Sigmoid colon (tissue), 7 donors: ENCODE data around the gene MDFI. TPM values are rescaled to one million over a fixed set of nuclear protein-coding genes. Genes with fewer than 3 reads are reported as not detected.

Experiments used
- DNase-seq: peaks from one replicate; pipeline ENCODE4 v3.0.0-alpha.2; 2019
- H3K27ac ChIP-seq, 4 donors: fragments of 200-600 bp; sonication (generic); one replicate each; pipeline ENCODE4 v1.5.1; 2016 to 2019; ENCODE audit warnings: mild to moderate bottlenecking in 1 of 4
- H3K27me3 ChIP-seq, 3 donors: fragments of 200-600 bp; sonication (generic); one replicate each; pipeline ENCODE4 v1.5.1; 2019; ENCODE audit warnings: mild to moderate bottlenecking in 1 of 3
- H3K36me3 ChIP-seq, 4 donors: fragments of 200-600 bp; sonication (generic); one replicate each; pipeline ENCODE4 v1.5.1; 2016 to 2019
- H3K4me1 ChIP-seq, 4 donors: fragments of 200-600 bp; sonication (generic); one replicate each; pipeline ENCODE4 v1.5.1; 2017 to 2019
- H3K4me3 ChIP-seq, 4 donors: fragments of 200-600 bp; sonication (generic); one replicate each; pipeline ENCODE4 v1.5.1; 2017 to 2019; ENCODE audit warnings: mild to moderate bottlenecking in 2 of 4, moderate library complexity in 1 of 4
- H3K9me3 ChIP-seq, 4 donors: fragments of 200-600 bp in 3 of 4; sonication (generic) in 3 of 4; one replicate each; pipeline versions ENCODE4 v1.5.1 to v1.6.1; 2013 to 2019
- CTCF ChIP-seq, 4 experiments: fragments of 450-650 bp in 3 of 4; fragments of 200-600 bp in 1 of 4; IDR thresholded peaks; one replicate each; pipeline ENCODE4 v1.5.1; 2016 to 2019; ENCODE audit warnings: antibody characterized with exemption in 4 of 4, mild to moderate bottlenecking in 3 of 4, moderate library complexity in 2 of 4
- EP300 ChIP-seq, 4 donors: sonication (generic); formaldehyde crosslinking; IDR thresholded peaks; one replicate each; pipeline ENCODE4 v1.6.1; 2017; ENCODE audit warnings: antibody characterized with exemption in 4 of 4
- POLR2A ChIP-seq, 2 donors: fragments of 450-650 bp; IDR thresholded peaks; one replicate each; pipeline ENCODE4 v1.6.1; 2016; ENCODE audit warnings: antibody characterized with exemption in 2 of 2, mild to moderate bottlenecking in 2 of 2, moderate library complexity in 2 of 2
- POLR2AphosphoS5 ChIP-seq, 4 donors: sonication (generic); formaldehyde crosslinking; IDR thresholded peaks; one replicate each; pipeline ENCODE4 v1.6.1; 2017; ENCODE audit warnings: antibody characterized with exemption in 4 of 4
- WGBS, 2 donors: extraction: QIAGEN DNeasy Blood & Tissue Kit; methylation state at CpG; one replicate each; pipeline ENCODE4 v1.1.7; 2013; 5-methylcytosine and 5-hydroxymethylcytosine counted together
- intact Hi-C: fragments of 100-400 bp; cut with DNase I; formaldehyde crosslinking; loops from one replicate; pipeline ENCODE4 v1.15.1; 2023
- polyA plus RNA-seq, 3 donors: library from polyadenylated mRNA; stranded (reverse); fragments of 200-250 nt; gene quantifications; one replicate each; pipeline ENCODE4 v1.2.3, GENCODE V29; 2013
- total RNA-seq, 4 donors: library from RNA; depleted of rRNA; stranded (reverse); fragments of >200 nt; gene quantifications; one replicate each; pipeline ENCODE4 v1.1.0, GENCODE V29; 2016
- donor health status: healthy with polysubstance abuse.
- donor health status: Bipolar disorder and iron deficiency.
- donor health status: healthy.

MDFI gene
- total and polyA plus RNA-seq, 7 donors = 0.69 to 8.6 (median 4.6) TPM

GRCh38 chr6:41655176-41655575, 16.9 kb downstream of the MDFI start:
- Histone ChIP-seq H3K4me1 (no peaks in the 10 kb centered on the region), H3K27me3 (peaks cover 0 to 4% (median 0%) of the 10 kb centered on the region in 3 donors), H3K27ac (no peak overlapping the region), H3K36me3 (no peaks in the 10 kb centered on the region), H3K4me3 (no peak overlapping the region), H3K9me3 (no peaks in the 10 kb centered on the region)
- intact Hi-C loops = no loop called here
- WGBS, 2 donors = 86 to 92% methylated on average over 8 of the region's 8 CpGs
- DNase-seq = no peak
- TF ChIP-seq EP300 (IDR thresholded peaks at IDR 0.05) (no peak), POLR2A (IDR thresholded peaks at IDR 0.05) (no peak), POLR2AphosphoS5 (IDR thresholded peaks at IDR 0.05) (no peak), CTCF (IDR thresholded peaks at IDR 0.05) (no peak)

- Histone ChIP-seq H3K27me3 (peaks cover 0 to 4% (median 0%) of the 10 kb centered on the region in 3 donors), H3K4me1 (no peaks in the 10 kb centered on the region), H3K4me3 (no peak overlapping the region), H3K36me3 (no peaks in the 10 kb centered on the region), H3K9me3 (no peaks in the 10 kb centered on the region), H3K27ac (no peak overlapping the region)
- DNase-seq = peak; percentile 33
- TF ChIP-seq CTCF (IDR thresholded peaks at IDR 0.05) (no peak), POLR2AphosphoS5 (IDR thresholded peaks at IDR 0.05) (no peak), POLR2A (IDR thresholded peaks at IDR 0.05) (no peak), EP300 (IDR thresholded peaks at IDR 0.05) (no peak)
- intact Hi-C loops = no loop called here
- WGBS, 2 donors = 61 to 66% methylated on average over 12 of the region's 12 CpGs
These were observed 17.4 kb downstream of the MDFI start for GRCh38 chr6:41655646-41656001.

GRCh38 chr6:41656002-41656691, 17.9 kb downstream of the MDFI start:
- intact Hi-C loops = no loop called here
- no peaks in the 10 kb centered on the region for H3K4me1 ChIP-seq
- H3K36me3 ChIP-seq = no peaks in the 10 kb centered on the region
- no peak overlapping the region for H3K27ac ChIP-seq
- WGBS, 2 donors = 54 to 62% methylated on average over 14 of the region's 14 CpGs
- DNase-seq = peak; percentile 54
- H3K9me3 ChIP-seq = no peaks in the 10 kb centered on the region
- peaks cover 0 to 4% (median 0%) of the 10 kb centered on the region in 3 donors for H3K27me3 ChIP-seq
- TF ChIP-seq POLR2A (IDR thresholded peaks at IDR 0.05) = no peak
- TF ChIP-seq CTCF (IDR thresholded peaks at IDR 0.05) = no peak
- no peak for TF ChIP-seq EP300 (IDR thresholded peaks at IDR 0.05)
- no peak for TF ChIP-seq POLR2AphosphoS5 (IDR thresholded peaks at IDR 0.05)
- no peak overlapping the region for H3K4me3 ChIP-seq

GRCh38 chr6:41657131-41658094, 19.1 kb downstream of the MDFI start:
- H3K9me3 ChIP-seq = no peaks in the 10 kb centered on the region
- WGBS, 2 donors = 78 to 89% methylated on average over 23 of the region's 23 CpGs
- intact Hi-C loops = no loop called here
- DNase-seq = peak; percentile 59
- no peak overlapping the region for H3K4me3 ChIP-seq
- H3K36me3 ChIP-seq = no peaks in the 10 kb centered on the region
- TF ChIP-seq CTCF (IDR thresholded peaks at IDR 0.05) (no peak), EP300 (IDR thresholded peaks at IDR 0.05) (no peak), POLR2AphosphoS5 (IDR thresholded peaks at IDR 0.05) (no peak), POLR2A (IDR thresholded peaks at IDR 0.05) (no peak)
- no peaks in the 10 kb centered on the region for H3K4me1 ChIP-seq
- H3K27ac ChIP-seq = no peak overlapping the region
- peaks cover 0 to 4% (median 0%) of the 10 kb centered on the region in 3 donors for H3K27me3 ChIP-seq
